ENCODE results near the gene HSFX1. TPM values are rescaled to one million over a fixed set of nuclear protein-coding genes. Genes with fewer than 3 reads are reported as not detected.
A peak's percentile ranks its signal among the peaks of the same experiment; 100 is the strongest.

The HSFX1 gene
- total RNA-seq, 4 donors from 2014 or later: 1.3 to 7.9 (median 1.8) TPM

DNA sequence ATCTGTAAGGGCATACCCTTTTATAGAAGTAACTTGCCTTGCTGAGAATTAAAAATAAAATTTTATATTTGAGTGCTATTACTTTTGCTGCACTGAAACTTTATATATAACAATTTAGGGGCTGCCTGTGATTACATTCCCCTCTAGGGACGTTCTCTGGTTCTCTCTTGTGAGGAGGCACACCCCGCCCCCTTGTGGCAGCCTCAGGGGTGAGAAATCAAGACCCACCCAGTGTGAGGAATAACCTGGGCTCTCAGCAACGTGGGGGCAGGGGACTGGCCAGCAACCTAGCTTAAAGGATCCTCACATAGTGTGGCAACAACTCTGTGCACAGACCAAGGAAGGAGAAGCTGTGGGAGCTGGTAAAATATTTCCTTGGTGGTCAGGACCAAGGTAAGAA lies 51.6 kb downstream of the HSFX1 start:
- intact Hi-C loops (cut with DNase I; ENCODE audit: low total_unique reads): no loop called here
- H3K27me3 ChIP-seq: no peaks in the 10 kb centered on the region
- DNase-seq: peak; percentile 14
- 11% methylated on average over 3 of the region's 3 CpGs; no CpG with 5 or more reads in 1 of the 2 donors for WGBS, 2 donors (ENCODE audit: low coverage in 1 of 2)
- H3K4me1 ChIP-seq: no peaks in the 10 kb centered on the region
- TF ChIP-seq EP300 (IDR thresholded peaks at IDR 0.05; ENCODE audit: low read depth): no peak
- no peak for TF ChIP-seq POLR2A (IDR thresholded peaks at IDR 0.05)
- TF ChIP-seq, protein P1, sequence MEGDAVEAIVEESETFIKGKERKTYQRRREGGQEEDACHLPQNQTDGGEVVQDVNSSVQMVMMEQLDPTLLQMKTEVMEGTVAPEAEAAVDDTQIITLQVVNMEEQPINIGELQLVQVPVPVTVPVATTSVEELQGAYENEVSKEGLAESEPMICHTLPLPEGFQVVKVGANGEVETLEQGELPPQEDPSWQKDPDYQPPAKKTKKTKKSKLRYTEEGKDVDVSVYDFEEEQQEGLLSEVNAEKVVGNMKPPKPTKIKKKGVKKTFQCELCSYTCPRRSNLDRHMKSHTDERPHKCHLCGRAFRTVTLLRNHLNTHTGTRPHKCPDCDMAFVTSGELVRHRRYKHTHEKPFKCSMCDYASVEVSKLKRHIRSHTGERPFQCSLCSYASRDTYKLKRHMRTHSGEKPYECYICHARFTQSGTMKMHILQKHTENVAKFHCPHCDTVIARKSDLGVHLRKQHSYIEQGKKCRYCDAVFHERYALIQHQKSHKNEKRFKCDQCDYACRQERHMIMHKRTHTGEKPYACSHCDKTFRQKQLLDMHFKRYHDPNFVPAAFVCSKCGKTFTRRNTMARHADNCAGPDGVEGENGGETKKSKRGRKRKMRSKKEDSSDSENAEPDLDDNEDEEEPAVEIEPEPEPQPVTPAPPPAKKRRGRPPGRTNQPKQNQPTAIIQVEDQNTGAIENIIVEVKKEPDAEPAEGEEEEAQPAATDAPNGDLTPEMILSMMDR (IDR thresholded peaks at IDR 0.05): peak in 2 of 5 experiments; percentile 9 to 11
- no peak for TF ChIP-seq POLR2AphosphoS5 (IDR thresholded peaks at IDR 0.05)
- no peaks in the 10 kb centered on the region for H3K36me3 ChIP-seq
- H3K27ac ChIP-seq: no peak overlapping the region
- no peaks in the 10 kb centered on the region for H3K9me3 ChIP-seq
- no peak overlapping the region for H3K4me3 ChIP-seq
- in situ Hi-C loops (cut with MboI; ENCODE audit: low pct_ligation_motif_present in 1 of 4, low pct_unique_long_range_greater_than_20kb in 1 of 4, low sequenced_read_pairs in 3 of 4): no loop called here

Small RNAs within 50 kb of the gene (small RNA-seq; reads per million reads assigned to genes)
- gene AC244098.1 (0 reads per million in 4 donors), gene AC244098.2 (0 reads per million in 4 donors), gene AC244098.3 (0 reads per million in 4 donors)

Other genes with a start within 250 kb of the HSFX1 start
- gene EOLA1, start 233.1 kb upstream of the HSFX1 start, total RNA-seq: 10 to 100 TPM; 12.3 to 30.7 (median 17.7) TPM
- gene HSFX3, start 224.1 kb upstream of the HSFX1 start, total RNA-seq: not detected
- gene MAGEA9B, start 186.6 kb upstream of the HSFX1 start, total RNA-seq: not detected
- not detected for gene HSFX2, start 178.8 kb upstream of the HSFX1 start, total RNA-seq
- 10 to 100 TPM in 2 of 4 donors, 1 to 10 TPM in 2; 2.2 to 26.8 (median 12.0) TPM for gene TMEM185A, start 142.3 kb upstream of the HSFX1 start, total RNA-seq
- not detected for gene MAGEA11, start 62.0 kb upstream of the HSFX1 start, total RNA-seq
- gene MAGEA9, start 7.9 kb downstream of the HSFX1 start, total RNA-seq: not detected
- gene MAGEA8, start 107.1 kb downstream of the HSFX1 start, total RNA-seq: not detected
- not detected for gene HSFX4, start 155.5 kb downstream of the HSFX1 start, total RNA-seq
- gene EOLA2, start 164.4 kb downstream of the HSFX1 start, total RNA-seq: 10 to 100 TPM; 10.5 to 77.1 (median 30.4) TPM